DMS 273 (cell line): ENCODE data around the gene RSPH1.

ENCODE experiments used
- DNase-seq: peaks from one replicate; lab custom pipeline; 2025; ENCODE audit not compliant: unreplicated experiment; lab: John Stamatoyannopoulos, UW

RSPH1 gene

GRCh38 chr21:42452401-42453223, 43.4 kb downstream of the RSPH1 start:
- DNase-seq = peak; percentile 24

GRCh38 chr21:42451941-42452340, 44.1 kb downstream of the RSPH1 start:
- DNase-seq = no peak

- DNase-seq = no peak
Measured at GRCh38 chr21:42448686-42449085, 47.3 kb downstream of the RSPH1 start.

- no peak for DNase-seq
Measured at GRCh38 chr21:42447732-42448131, 48.3 kb downstream of the RSPH1 start.

GRCh38 chr21:42447182-42447581, 48.8 kb downstream of the RSPH1 start:
- DNase-seq = no peak

- DNase-seq = no peak
Measured at GRCh38 chr21:42446531-42446930, 49.5 kb downstream of the RSPH1 start.

GRCh38 chr21:42445311-42445710, 50.7 kb downstream of the RSPH1 start:
- no peak for DNase-seq

GRCh38 chr21:42444745-42445059, 51.3 kb downstream of the RSPH1 start:
- no peak for DNase-seq

GRCh38 chr21:42443876-42444744, 51.9 kb downstream of the RSPH1 start:
- DNase-seq = no peak

- no peak for DNase-seq
Measured at GRCh38 chr21:42443181-42443785, 52.7 kb downstream of the RSPH1 start.

- DNase-seq = no peak
Measured at GRCh38 chr21:42441963-42442362, 54.1 kb downstream of the RSPH1 start.

GRCh38 chr21:42440187-42440792, 55.7 kb downstream of the RSPH1 start:
- no peak for DNase-seq

GRCh38 chr21:42439284-42440186, 56.5 kb downstream of the RSPH1 start:
- DNase-seq = no peak

- DNase-seq = no peak
Measured at GRCh38 chr21:42438316-42439205, 57.5 kb downstream of the RSPH1 start.

GRCh38 chr21:42437786-42438185, 58.2 kb downstream of the RSPH1 start:
- DNase-seq = no peak

- no peak for DNase-seq
Measured at GRCh38 chr21:42436914-42437313, 59.1 kb downstream of the RSPH1 start.

GRCh38 chr21:42435833-42436232, 60.2 kb downstream of the RSPH1 start:
- DNase-seq = no peak

- DNase-seq = no peak
Measured at GRCh38 chr21:42435401-42435800, 60.6 kb downstream of the RSPH1 start.

- DNase-seq = no peak
Measured at GRCh38 chr21:42434884-42435283, 61.1 kb downstream of the RSPH1 start.
